ENCODE measurements around the gene AUTS2. TPM values are rescaled to one million over a fixed set of nuclear protein-coding genes. Genes with fewer than 3 reads are reported as not detected.
A peak's percentile ranks its signal among the peaks of the same experiment; 100 is the strongest.

The AUTS2 gene
- total RNA-seq, 1 experiment from 2014 or later = under 0.01 TPM

GRCh38 chr7:69968969-69969556 is 370.8 kb downstream of the AUTS2 start:
- DNase-seq (ENCODE audit: low read depth) = no peak

GRCh38 chr7:69981646-69982045 is 383.4 kb downstream of the AUTS2 start:
- DNase-seq (ENCODE audit: low read depth) = no peak

GRCh38 chr7:69982197-69982596 is 383.9 kb downstream of the AUTS2 start:
- DNase-seq (ENCODE audit: low read depth) = peak; percentile 23

- DNase-seq (ENCODE audit: low read depth) = no peak
Measured at GRCh38 chr7:69989551-69989950, 391.3 kb downstream of the AUTS2 start.

- DNase-seq (ENCODE audit: low read depth) = no peak
Measured at GRCh38 chr7:69992938-69993337, 394.7 kb downstream of the AUTS2 start.

GRCh38 chr7:69994218-69994617 is 395.9 kb downstream of the AUTS2 start:
- no peak for DNase-seq (ENCODE audit: low read depth)

- DNase-seq (ENCODE audit: low read depth) = no peak
Measured at GRCh38 chr7:69994886-69995542, 396.7 kb downstream of the AUTS2 start.

- DNase-seq (ENCODE audit: low read depth) = no peak
Measured at GRCh38 chr7:69996121-69996520, 397.8 kb downstream of the AUTS2 start.

GRCh38 chr7:70000737-70001348 is 402.6 kb downstream of the AUTS2 start:
- DNase-seq (ENCODE audit: low read depth) = no peak

GRCh38 chr7:70005480-70005879 is 407.2 kb downstream of the AUTS2 start:
- DNase-seq (ENCODE audit: low read depth) = no peak

GRCh38 chr7:70005891-70006260 is 407.6 kb downstream of the AUTS2 start:
- no peak for DNase-seq (ENCODE audit: low read depth)

- DNase-seq (ENCODE audit: low read depth) = no peak
Measured at GRCh38 chr7:70006261-70006920, 408.1 kb downstream of the AUTS2 start.

GRCh38 chr7:70008466-70008865 is 410.2 kb downstream of the AUTS2 start:
- no peak for DNase-seq (ENCODE audit: low read depth)

GRCh38 chr7:70014472-70015177 is 416.4 kb downstream of the AUTS2 start:
- DNase-seq (ENCODE audit: low read depth) = no peak

- DNase-seq (ENCODE audit: low read depth) = no peak
Measured at GRCh38 chr7:70015353-70015752, 417.1 kb downstream of the AUTS2 start.

GRCh38 chr7:70016044-70016770 is 417.9 kb downstream of the AUTS2 start:
- peak; percentile 6 for DNase-seq (ENCODE audit: low read depth)

GRCh38 chr7:70017357-70017756 is 419.1 kb downstream of the AUTS2 start:
- DNase-seq (ENCODE audit: low read depth) = no peak

GRCh38 chr7:70018700-70019099 is 420.4 kb downstream of the AUTS2 start:
- DNase-seq (ENCODE audit: low read depth) = no peak

- DNase-seq (ENCODE audit: low read depth) = no peak
Measured at GRCh38 chr7:70027867-70028266, 429.6 kb downstream of the AUTS2 start.

GRCh38 chr7:70028620-70029019 is 430.3 kb downstream of the AUTS2 start:
- DNase-seq (ENCODE audit: low read depth) = no peak

GRCh38 chr7:70029993-70030392 is 431.7 kb downstream of the AUTS2 start:
- DNase-seq (ENCODE audit: low read depth) = no peak

GRCh38 chr7:70030745-70031144 is 432.5 kb downstream of the AUTS2 start:
- DNase-seq (ENCODE audit: low read depth) = peak; percentile 50
